Adrenal gland (tissue), 12 donors: ENCODE data around the gene ITIH4. TPM values are rescaled to one million over a fixed set of nuclear protein-coding genes. Genes with fewer than 3 reads are reported as not detected.

ENCODE experiments used
- DNase-seq, 7 donors: peaks; one replicate each; pipeline ENCODE4 v3.0.0-alpha.2; 2019 to 2020
- H3K27ac ChIP-seq, 5 donors: fragments of 200-600 bp; sonication (generic) in 4 of 5; 1 replicate in 3 of 5; 2 replicates in 2 of 5; pipeline versions ENCODE4 v1.5.1 to v1.8.0; 2016 to 2020; ENCODE audit warnings: mild to moderate bottlenecking in 1 of 5
- H3K27me3 ChIP-seq: fragments of 200-600 bp; 2 replicates; pipeline ENCODE4 v1.8.0; 2021
- H3K36me3 ChIP-seq, 2 donors: fragments of 200-600 bp; replicated peaks in 1 of 2; 1 replicate in 1 of 2; 2 replicates in 1 of 2; pipeline versions ENCODE4 v1.5.1 to v1.8.0; 2018 to 2022
- H3K4me1 ChIP-seq, 2 donors: fragments of 200-600 bp; replicated peaks in 1 of 2; 1 replicate in 1 of 2; 2 replicates in 1 of 2; pipeline versions ENCODE4 v1.5.1 to v1.8.0; 2018 to 2021
- H3K4me3 ChIP-seq, 4 donors: fragments of 200-600 bp; sonication (generic) in 3 of 4; one replicate each; pipeline ENCODE4 v1.5.1; 2016 to 2018
- H3K9me3 ChIP-seq, 3 donors: fragments of 200-600 bp; sonication (generic) in 1 of 3; replicated peaks in 1 of 3; 1 replicate in 2 of 3; 2 replicates in 1 of 3; pipeline versions ENCODE4 v1.5.1 to v1.8.0; 2016 to 2021
- CTCF ChIP-seq, 6 experiments: fragments of 450-650 bp in 4 of 6; fragments of 200-600 bp in 2 of 6; sonication (generic) in 1 of 6; IDR thresholded peaks; 1 replicate in 5 of 6; 2 replicates in 1 of 6; pipeline versions ENCODE4 v1.5.1 to v1.8.0; 2016 to 2021; ENCODE audit warnings: antibody characterized with exemption in 6 of 6, mild to moderate bottlenecking in 2 of 6, moderate library complexity in 1 of 6
- POLR2A ChIP-seq, 2 donors: fragments of 450-650 bp; IDR thresholded peaks; one replicate each; pipeline ENCODE4 v1.6.1; 2017; ENCODE audit warnings: antibody characterized with exemption in 2 of 2, mild to moderate bottlenecking in 2 of 2, moderate library complexity in 1 of 2
- WGBS, 4 donors: extraction: QIAGEN DNeasy Blood & Tissue Kit in 2 of 4; methylation state at CpG; one replicate each; pipeline versions ENCODE4 v1.1.5 to v1.1.7; 2013 to 2017; 5-methylcytosine and 5-hydroxymethylcytosine counted together
- intact Hi-C, 2 donors: fragments of 100-400 bp; cut with DNase I; formaldehyde crosslinking; loops; one replicate each; pipeline versions ENCODE4 v1.14.1 to v1.15.0; 2022 to 2023
- polyA plus RNA-seq, 3 donors: library from polyadenylated mRNA; stranded (reverse); fragments of 200-250 nt in 2 of 3; fragments of 350-450 nt in 1 of 3; fragmentation: Illumina TruSeq in 1 of 3; extraction: RNeasy Lipid Tissue Mini Kit (QIAGEN cat#74804) in 1 of 3; gene quantifications; one replicate each; pipeline ENCODE4 v1.2.3, GENCODE V29; 2013 to 2014
- total RNA-seq, 9 donors: library from RNA; depleted of rRNA in 4 of 9; stranded (reverse); fragments of >200 nt in 4 of 9; fragments of 120-200 nt in 1 of 9; fragmentation: NEBNext Ultra II Directional in 1 of 9; extraction: Animal tissue kit (Norgen Biotek cat#: 25700) in 1 of 9; gene quantifications; one replicate each; pipeline versions ENCODE4 v1.1.0 to v1.2.4, GENCODE V29; 2013 to 2023
- donor health status: healthy with polysubstance abuse.
- donor health status: Bipolar disorder and iron deficiency.
- donor health status: DM: yes; HTN: yes; CAD: no.
- donor health status: DM: no; HTN: no; CAD: no.
- donor health status: DM: no; HTN: no; CAD: no.
- donor health status: DM: yes; HTN: yes; CAD: no.

The ITIH4 gene
- total and polyA plus RNA-seq, 12 donors = 6.4 to 221 (median 45.5) TPM

DNA sequence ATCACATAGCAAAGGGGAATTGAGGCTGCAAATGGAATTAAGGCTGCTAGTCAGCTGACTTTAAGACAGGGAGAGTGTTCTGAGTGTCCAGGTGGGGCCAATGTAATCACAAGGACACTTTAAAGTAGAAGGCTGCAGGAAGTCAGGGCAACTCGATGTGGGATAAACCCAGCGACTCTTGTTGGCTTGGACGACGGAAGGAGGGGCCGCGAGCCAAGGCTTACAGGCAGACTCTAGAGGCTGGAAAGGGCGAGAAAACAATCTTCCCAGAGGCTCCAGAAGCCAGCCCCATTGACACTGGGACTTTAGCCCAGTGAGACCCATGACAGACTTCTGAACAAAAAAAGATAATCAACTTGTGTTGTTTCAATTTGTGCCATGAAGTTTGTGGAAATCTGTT, 17.3 kb upstream of the ITIH4 start:
- H3K27ac ChIP-seq = no peak overlapping the region
- DNase-seq = no peak
- TF ChIP-seq CTCF (IDR thresholded peaks at IDR 0.05) (no peak), POLR2A (IDR thresholded peaks at IDR 0.05) (no peak)
- H3K36me3 ChIP-seq = peaks cover 0 to 28% of the 10 kb centered on the region in 2 donors
- H3K9me3 ChIP-seq = no peaks in the 10 kb centered on the region
- 85 to 93% (median 87%) methylated on average over 7 of the region's 7 CpGs for WGBS, 4 donors
- intact Hi-C loops = loop anchor here in 1 of 2 donors (5.0 kb wide), 1 partner anchor 85 kb away; no protein-coding TSS in a partner anchor
- peaks cover 5 to 23% of the 10 kb centered on the region in 2 donors for H3K4me1 ChIP-seq
- H3K27me3 ChIP-seq = no peaks in the 10 kb centered on the region
- H3K4me3 ChIP-seq = no peak overlapping the region

DNA sequence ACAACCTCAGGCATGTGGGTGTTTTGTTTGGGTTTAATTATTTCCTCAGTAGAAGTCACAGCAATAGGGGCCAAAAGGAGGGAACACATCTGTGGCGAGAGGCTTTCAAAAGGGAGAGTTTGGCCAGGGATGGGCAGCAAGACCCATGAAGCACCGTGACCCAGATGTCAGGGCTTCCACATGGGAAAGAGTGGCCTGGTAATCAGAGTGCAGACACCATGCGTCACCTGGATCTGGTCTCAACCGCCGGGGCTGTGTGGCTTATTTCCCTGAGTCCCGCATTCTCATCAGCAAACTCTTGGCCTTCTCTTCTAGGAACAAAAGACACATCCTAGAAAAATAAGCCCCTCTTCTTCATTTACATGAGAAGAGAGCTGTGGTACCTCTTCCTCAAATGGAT, 16.8 kb upstream of the ITIH4 start:
- H3K36me3 ChIP-seq = peaks cover 0 to 29% of the 10 kb centered on the region in 2 donors
- H3K9me3 ChIP-seq = no peaks in the 10 kb centered on the region
- no peak for DNase-seq
- TF ChIP-seq CTCF (IDR thresholded peaks at IDR 0.05) (no peak), POLR2A (IDR thresholded peaks at IDR 0.05) (no peak)
- H3K4me3 ChIP-seq = no peak overlapping the region
- intact Hi-C loops = loop anchor here in 1 of 2 donors (5.0 kb wide), 1 partner anchor 85 kb away; no protein-coding TSS in a partner anchor
- H3K27me3 ChIP-seq = no peaks in the 10 kb centered on the region
- H3K27ac ChIP-seq = no peak overlapping the region
- WGBS, 4 donors = 86 to 98% (median 96%) methylated on average over 5 to 6 of the region's 6 CpGs
- peaks cover 5 to 21% of the 10 kb centered on the region in 2 donors for H3K4me1 ChIP-seq

DNA sequence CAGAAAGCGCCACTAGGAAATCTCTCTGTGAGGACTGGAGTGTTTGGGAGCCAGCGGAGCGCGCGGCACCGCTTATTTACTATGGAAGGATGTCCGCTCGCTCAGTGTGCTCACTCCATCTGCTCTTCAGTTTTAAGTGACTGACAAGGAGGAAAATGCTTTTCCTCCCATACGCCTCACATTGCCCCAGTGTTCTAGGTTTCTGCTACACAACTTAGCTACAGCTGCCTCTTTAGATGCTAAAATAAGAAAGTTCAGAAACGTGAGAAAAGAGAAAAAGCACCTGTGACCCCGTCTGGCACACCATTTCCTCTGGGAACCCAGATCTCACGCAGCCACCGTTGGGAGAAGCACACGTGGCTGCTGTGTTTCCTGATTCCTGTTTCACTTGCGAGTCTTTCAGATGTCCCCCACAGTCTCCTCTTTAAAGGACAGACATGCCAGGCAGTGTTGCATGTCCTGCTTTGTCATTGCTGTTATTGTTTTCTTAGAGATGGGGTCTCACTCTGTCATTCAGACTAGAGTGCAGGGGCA, 16.0 kb upstream of the ITIH4 start:
- H3K9me3 ChIP-seq = no peaks in the 10 kb centered on the region
- WGBS, 4 donors = 72 to 84% (median 77%) methylated on average over 15 of the region's 15 CpGs
- DNase-seq = no peak
- intact Hi-C loops = loop anchor here in 1 of 2 donors (5.0 kb wide), 1 partner anchor 86 kb away; no protein-coding TSS in a partner anchor
- peaks cover 5 to 23% of the 10 kb centered on the region in 2 donors for H3K4me1 ChIP-seq
- no peak for TF ChIP-seq CTCF (IDR thresholded peaks at IDR 0.05)
- no peak for TF ChIP-seq POLR2A (IDR thresholded peaks at IDR 0.05)
- H3K27ac ChIP-seq = peak overlapping the region in 1 of 5 donors; percentile 69
- H3K36me3 ChIP-seq = peaks cover 0 to 33% of the 10 kb centered on the region in 2 donors
- H3K27me3 ChIP-seq = no peaks in the 10 kb centered on the region
- H3K4me3 ChIP-seq = no peak overlapping the region

DNA sequence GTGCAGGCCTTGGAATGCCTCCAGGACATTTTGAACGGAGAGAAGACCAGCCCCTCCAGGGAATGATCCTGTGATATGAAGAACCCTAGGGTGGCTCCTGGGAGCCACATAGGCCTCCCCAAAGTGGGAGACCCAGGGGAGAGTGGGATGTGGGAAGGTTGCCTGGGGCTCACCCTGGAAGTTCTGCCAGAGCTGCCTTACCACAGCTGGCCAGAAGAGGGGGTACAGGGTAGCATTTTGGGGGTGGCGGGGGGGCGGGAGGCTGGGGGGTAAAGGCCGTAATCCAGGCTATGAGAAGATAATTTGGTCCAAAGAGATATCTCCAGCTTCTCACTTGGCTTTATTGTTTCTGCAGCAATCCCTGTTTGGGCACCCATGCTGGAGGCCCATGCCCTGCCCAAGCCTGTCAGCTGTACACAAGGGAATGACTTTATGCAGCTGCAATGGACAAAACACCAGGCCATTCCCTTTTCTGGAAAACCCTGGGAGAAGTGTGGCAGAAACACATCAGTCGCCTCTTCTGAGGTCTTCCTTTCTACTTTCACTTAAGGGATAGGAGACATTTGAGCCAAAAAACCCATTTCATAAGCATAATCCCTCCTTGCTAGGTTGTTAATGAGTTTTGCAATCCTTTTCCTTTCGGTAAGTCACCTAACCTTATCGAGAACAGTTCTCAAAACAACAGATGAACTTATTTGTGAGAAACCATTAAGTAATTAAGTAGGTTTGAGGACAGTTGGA, 15.4 kb upstream of the ITIH4 start:
- Histone ChIP-seq H3K36me3 (peaks cover 0 to 37% of the 10 kb centered on the region in 2 donors), H3K4me3 (no peak overlapping the region), H3K27me3 (no peaks in the 10 kb centered on the region), H3K27ac (peak overlapping the region in 2 of 5 donors; percentile 62 to 69), H3K9me3 (no peaks in the 10 kb centered on the region), H3K4me1 (peaks cover 5 to 30% of the 10 kb centered on the region in 2 donors)
- no peak for DNase-seq
- intact Hi-C loops = loop anchor here in 1 of 2 donors (5.0 kb wide), 1 partner anchor 86 kb away; no protein-coding TSS in a partner anchor
- TF ChIP-seq POLR2A (IDR thresholded peaks at IDR 0.05) (no peak), CTCF (IDR thresholded peaks at IDR 0.05) (peak in 1 of 6 experiments; percentile 40)
- 66 to 80% (median 77%) methylated on average over 4 to 7 of the region's 7 CpGs for WGBS, 4 donors
